NB4 (cell line): ENCODE data around the gene NEBL.

Source experiments
- CTCF ChIP-seq: IDR thresholded peaks from one replicate; pipeline ENCODE4 v1.5.1; 2012; ENCODE audit warnings: low read depth, low read length
- MYC ChIP-seq: IDR thresholded peaks from 2 replicates; pipeline ENCODE4 v1.6.1; 2011; ENCODE audit warnings: low read depth, low read length
- POLR2A ChIP-seq: IDR thresholded peaks from 2 replicates; pipeline ENCODE4 v1.6.1; 2011; ENCODE audit warnings: mild to moderate bottlenecking; ENCODE audit not compliant: insufficient read length; ENCODE audit errors: extremely low read depth
- TF ChIP-seq, protein P1 (sequence below): IDR thresholded peaks from 2 replicates; pipeline ENCODE4 v1.6.1; 2011; ENCODE audit warnings: low read depth, low read length

- TF ChIP-seq CTCF (no peak), POLR2A (no peak), MYC (no peak)
- TF ChIP-seq, protein P1, sequence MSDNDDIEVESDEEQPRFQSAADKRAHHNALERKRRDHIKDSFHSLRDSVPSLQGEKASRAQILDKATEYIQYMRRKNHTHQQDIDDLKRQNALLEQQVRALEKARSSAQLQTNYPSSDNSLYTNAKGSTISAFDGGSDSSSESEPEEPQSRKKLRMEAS: no peak
Observed at GRCh38 chr10:20809631-20810030, 87.5 kb downstream of the NEBL start.
